Measurements from ENCODE around the gene MOXD1. TPM values are rescaled to one million over a fixed set of nuclear protein-coding genes. Genes with fewer than 3 reads are reported as not detected.

MOXD1 gene
- total and polyA plus RNA-seq, 2 of the 8 experiments (the other 6 are each of a cell fraction or from before 2014, with no cell fraction given) = 1.6 to 3.5 TPM

- no peak overlapping the region for H3K14ac ChIP-seq (ENCODE audit: insufficient read length)
- no peak overlapping the region for H3K27ac ChIP-seq (ENCODE audit: low read depth, low read length)
- no peak overlapping the region for H3K9ac ChIP-seq (replicated peaks in 1 of 4; ENCODE audit: extremely low read depth in 1 of 4, low read depth in 3 of 4, low read length in 3 of 4)
- H3K4ac ChIP-seq (replicated peaks; ENCODE audit: insufficient read length, low read depth, low read length) = no peak overlapping the region
- H3K9me3 ChIP-seq (ENCODE audit: insufficient read depth in 2 of 2, low read depth in 1 of 2, low read length in 1 of 2) = peaks cover 0 to 11% of the 10 kb centered on the region in 2 experiments; a peak in 3 of 4 replicates
- H3K27me3 ChIP-seq (replicated peaks in 1 of 4; ENCODE audit: control insufficient read depth in 3 of 4, extremely low read depth in 1 of 4, insufficient read depth in 3 of 4, low read length in 3 of 4) = no peaks in the 10 kb centered on the region; a peak in 1 of 7 replicates
- no peaks in the 10 kb centered on the region for H3K36me3 ChIP-seq (ENCODE audit: control insufficient read depth in 2 of 4, insufficient read depth in 4 of 4, low read length in 3 of 4)
- peaks cover 0 to 3% (median 0%) of the 10 kb centered on the region in 4 experiments; a peak in 2 of 7 replicates for H3K4me1 ChIP-seq (replicated peaks in 1 of 4; ENCODE audit: control insufficient read depth in 3 of 4, insufficient read depth in 4 of 4, low read length in 3 of 4)
- H3K4me2 ChIP-seq (ENCODE audit: insufficient read depth in 1 of 2, low read depth in 2 of 2, low read length in 2 of 2) = no peak overlapping the region
- H2BK5ac ChIP-seq (ENCODE audit: low read depth, low read length) = no peak overlapping the region
- H2BK20ac ChIP-seq (ENCODE audit: low read length) = no peak overlapping the region
- DNase-seq (ENCODE audit: low read depth in 1 of 2, low spot score in 2 of 2) (no peak), FAIRE-seq (no peak)
- no peak overlapping the region for H2BK15ac ChIP-seq (ENCODE audit: low read length)
- ChIA-PET CTCF (ENCODE audit: partially characterized antibody) (no interaction called here), POLR2A (ENCODE audit: partially characterized antibody) (no interaction called here)
- no peak overlapping the region for H2AFZ ChIP-seq (ENCODE audit: low read length)
- H3K79me2 ChIP-seq (ENCODE audit: control insufficient read depth in 1 of 2, insufficient read depth in 2 of 2, low read length in 2 of 2) = no peaks in the 10 kb centered on the region
- H3K56ac ChIP-seq (replicated peaks; ENCODE audit: insufficient read length, low read depth, low read length) = no peak overlapping the region
- H4K91ac ChIP-seq (replicated peaks; ENCODE audit: insufficient read length, low read length) = no peak overlapping the region
- no peak overlapping the region for H3K23ac ChIP-seq (ENCODE audit: insufficient read length)
- no peak overlapping the region for H3K18ac ChIP-seq (ENCODE audit: extremely low read depth, low read length)
- no peak overlapping the region for H2BK120ac ChIP-seq (replicated peaks; ENCODE audit: low read depth, low read length)
- H4K20me1 ChIP-seq (replicated peaks in 1 of 2; ENCODE audit: control insufficient read depth in 1 of 2, insufficient read depth in 2 of 2, low read length in 2 of 2) = no peaks in the 10 kb centered on the region
- H4K5ac ChIP-seq (ENCODE audit: insufficient read length, low read depth, low read length) = no peak overlapping the region
- H3K4me3 ChIP-seq (ENCODE audit: extremely low read depth in 1 of 4, insufficient read depth in 2 of 4, low read depth in 3 of 4, low read length in 4 of 4) = no peak overlapping the region
- H2BK12ac ChIP-seq (ENCODE audit: low read depth, low read length) = no peak overlapping the region
- no peak overlapping the region for H2AK5ac ChIP-seq (ENCODE audit: low read depth, low read length)
- H3K79me1 ChIP-seq (ENCODE audit: low read depth, low read length) = no peaks in the 10 kb centered on the region
- H3K23me2 ChIP-seq (ENCODE audit: low read depth, low read length) = no peaks in the 10 kb centered on the region
- no peak overlapping the region for H4K8ac ChIP-seq (ENCODE audit: extremely low read depth, insufficient read depth, low read length)
- TF ChIP-seq FOSL1 (IDR thresholded peaks at IDR 0.05; ENCODE audit: insufficient read depth, low read depth, low read length) (no peak), BCL11A (IDR thresholded peaks at IDR 0.05; ENCODE audit: low read depth in 2 of 2, low read length in 2 of 2) (no peak), CHD2 (IDR thresholded peaks at IDR 0.05; ENCODE audit: low read length) (no peak), CTBP2 (IDR thresholded peaks at IDR 0.05; ENCODE audit: borderline replicate concordance, insufficient read depth, insufficient read length, low read length) (no peak), SRF (IDR thresholded peaks at IDR 0.05; ENCODE audit: low read depth, low read length) (no peak)
Measured at GRCh38 chr6:132443206-132443605, 41.9 kb upstream of the MOXD1 start.
